Neural crest cell (in vitro differentiated cells): Measurements from ENCODE around the gene PWWP2B. TPM values are rescaled to one million over a fixed set of nuclear protein-coding genes. Genes with fewer than 3 reads are reported as not detected.
"Not testable (repeated sequence)": the region's sequence is repeated elsewhere in the genome, so short reads cannot be mapped to it uniquely, and the experiment has no call there.

Experiments
- DNase-seq: peaks from one replicate; pipeline ENCODE4 v3.0.0; 2021; ENCODE audit warnings: low read depth, mixed read lengths, low spot score
- H3K27ac Mint-ChIP-seq: one replicate; pipeline ENCODE4 v1.8.0; 2021; ENCODE audit warnings: mild to moderate bottlenecking, mixed read lengths; ENCODE audit not compliant: unreplicated experiment
- H3K27me3 Mint-ChIP-seq: 2 replicates; pipeline ENCODE4 v1.8.0; 2021; ENCODE audit warnings: low read depth, mild to moderate bottlenecking, mixed read lengths
- H3K36me3 Mint-ChIP-seq: 2 replicates; pipeline ENCODE4 v1.8.0; 2021; ENCODE audit warnings: low read depth, mild to moderate bottlenecking, mixed read lengths
- H3K4me1 Mint-ChIP-seq: 2 replicates; pipeline ENCODE4 v1.8.0; 2021; ENCODE audit warnings: mixed read lengths
- H3K4me3 Mint-ChIP-seq: one replicate; pipeline ENCODE4 v1.8.0; 2021; ENCODE audit warnings: mild to moderate bottlenecking, mixed read lengths
- H3K9me3 Mint-ChIP-seq: 2 replicates; pipeline ENCODE4 v1.8.0; 2021; ENCODE audit warnings: mixed read lengths
- CTCF ChIP-seq: fragments of 200-600 bp; sonication (generic); conservative IDR thresholded peaks from 2 replicates; pipeline ENCODE4 v1.5.0; 2021; ENCODE audit warnings: antibody characterized with exemption, mild to moderate bottlenecking
- total RNA-seq: library from RNA; stranded (reverse); gene quantifications from 2 replicates; pipeline ENCODE4 v1.2.1, GENCODE V29; 2021

PWWP2B gene
- total RNA-seq, 1 donor from 2014 or later = 14.2 TPM

- no peaks in the 10 kb centered on the region for H3K27me3 Mint-ChIP-seq
- no peak for DNase-seq
- no peaks in the 10 kb centered on the region for H3K9me3 Mint-ChIP-seq
- H3K4me1 Mint-ChIP-seq = peaks cover 25% of the 10 kb centered on the region
- H3K36me3 Mint-ChIP-seq = peaks cover 2% of the 10 kb centered on the region
- H3K4me3 Mint-ChIP-seq = no peak overlapping the region
- no peak for TF ChIP-seq CTCF
- no peak overlapping the region for H3K27ac Mint-ChIP-seq
These were observed 10.6 kb upstream of the PWWP2B start for GRCh38 chr10:132386419-132386831.

GRCh38 chr10:132386896-132387295, 10.1 kb upstream of the PWWP2B start:
- not testable (repeated sequence) for H3K36me3 Mint-ChIP-seq, DNase-seq, H3K27ac Mint-ChIP-seq, H3K4me3 Mint-ChIP-seq, H3K27me3 Mint-ChIP-seq, H3K9me3 Mint-ChIP-seq
- peaks cover 25% of the 10 kb centered on the region for H3K4me1 Mint-ChIP-seq

- TF ChIP-seq CTCF = peak; percentile 69
- Mint-ChIP-seq H3K9me3 (peaks cover 8% of the 10 kb centered on the region), H3K36me3 (peaks cover 7% of the 10 kb centered on the region), H3K27ac (peak overlapping the region; percentile 50), H3K27me3 (no peaks in the 10 kb centered on the region), H3K4me3 (peak overlapping the region; percentile 68), H3K4me1 (peaks cover 23% of the 10 kb centered on the region)
- DNase-seq = peak; percentile 91
These were observed 9.2 kb upstream of the PWWP2B start for GRCh38 chr10:132387764-132388210.

- Mint-ChIP-seq H3K4me1 (peaks cover 19% of the 10 kb centered on the region), H3K36me3 (peaks cover 7% of the 10 kb centered on the region), H3K27me3 (no peaks in the 10 kb centered on the region), H3K4me3 (no peak overlapping the region), H3K27ac (no peak overlapping the region), H3K9me3 (peaks cover 8% of the 10 kb centered on the region)
- no peak for DNase-seq
- no peak for TF ChIP-seq CTCF
These were observed 8.0 kb upstream of the PWWP2B start for GRCh38 chr10:132388891-132389432.

GRCh38 chr10:132389433-132390169, 7.4 kb upstream of the PWWP2B start:
- H3K27ac Mint-ChIP-seq = no peak overlapping the region
- H3K9me3 Mint-ChIP-seq = peaks cover 8% of the 10 kb centered on the region
- no peak for DNase-seq
- no peak for TF ChIP-seq CTCF
- peaks cover 7% of the 10 kb centered on the region for H3K36me3 Mint-ChIP-seq
- peaks cover 13% of the 10 kb centered on the region for H3K4me1 Mint-ChIP-seq
- H3K27me3 Mint-ChIP-seq = no peaks in the 10 kb centered on the region
- H3K4me3 Mint-ChIP-seq = no peak overlapping the region
